GM03348 (cell line): ENCODE results near the gene LIN7B.
"Not testable (repeated sequence)": the region's sequence is repeated elsewhere in the genome, so short reads cannot be mapped to it uniquely, and the experiment has no call there.

Experiments used
- DNase-seq: peaks from one replicate; pipeline ENCODE4 v3.0.0; 2012; ENCODE audit warnings: low spot score

LIN7B gene

GRCh38 chr19:49145573-49146407 is 31.6 kb downstream of the LIN7B start:
- peak; percentile 89 for DNase-seq

GRCh38 chr19:49146408-49146770 is 32.2 kb downstream of the LIN7B start:
- not testable (repeated sequence) for DNase-seq

DNA sequence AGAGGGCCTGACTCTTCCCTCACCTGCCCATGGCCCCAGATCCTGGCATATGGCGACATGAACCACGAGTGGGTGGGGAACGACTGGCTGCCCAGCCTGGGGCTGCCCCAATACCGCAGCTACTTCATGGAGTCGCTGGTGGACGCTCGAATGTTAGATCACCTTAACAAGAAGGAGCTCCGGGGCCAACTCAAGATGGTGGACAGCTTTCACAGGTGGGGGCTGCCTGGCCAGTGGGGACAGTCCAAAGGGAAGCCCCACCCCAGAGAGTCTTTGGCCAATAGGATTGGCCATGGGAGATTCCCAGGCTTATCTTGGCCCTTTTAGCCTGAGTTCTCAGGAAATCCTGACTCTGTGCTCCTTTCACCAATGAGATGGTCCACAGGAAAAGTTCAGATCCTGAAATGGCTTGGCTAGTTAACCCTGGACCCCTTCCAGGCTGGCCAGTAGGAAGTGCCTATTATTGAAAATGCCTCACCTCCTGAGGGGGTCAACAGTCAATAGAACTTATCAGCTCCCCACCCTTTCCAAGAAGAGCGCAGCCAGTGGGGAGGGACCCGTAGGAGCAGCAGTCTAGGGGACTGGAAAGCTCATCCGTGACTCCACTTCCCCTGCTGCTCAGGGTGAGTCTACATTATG is 34.0 kb downstream of the LIN7B start:
- no peak for DNase-seq

- peak; percentile 96 for DNase-seq
These were observed 34.8 kb downstream of the LIN7B start for GRCh38 chr19:49148784-49149651.

- DNase-seq = peak; percentile 84
These were observed 35.5 kb downstream of the LIN7B start for GRCh38 chr19:49149652-49150105.

- peak; percentile 91 for DNase-seq
These were observed 36.2 kb downstream of the LIN7B start for GRCh38 chr19:49150106-49150943.

GRCh38 chr19:49150944-49151243 is 36.7 kb downstream of the LIN7B start:
- DNase-seq = no peak

- DNase-seq = peak; percentile 67
These were observed 37.3 kb downstream of the LIN7B start for GRCh38 chr19:49151267-49152118.

- no peak for DNase-seq
These were observed 38.0 kb downstream of the LIN7B start for GRCh38 chr19:49152119-49152550.

- DNase-seq = no peak
These were observed 39.1 kb downstream of the LIN7B start for GRCh38 chr19:49153167-49153809.

GRCh38 chr19:49154279-49154678 is 40.1 kb downstream of the LIN7B start:
- DNase-seq = no peak

DNA sequence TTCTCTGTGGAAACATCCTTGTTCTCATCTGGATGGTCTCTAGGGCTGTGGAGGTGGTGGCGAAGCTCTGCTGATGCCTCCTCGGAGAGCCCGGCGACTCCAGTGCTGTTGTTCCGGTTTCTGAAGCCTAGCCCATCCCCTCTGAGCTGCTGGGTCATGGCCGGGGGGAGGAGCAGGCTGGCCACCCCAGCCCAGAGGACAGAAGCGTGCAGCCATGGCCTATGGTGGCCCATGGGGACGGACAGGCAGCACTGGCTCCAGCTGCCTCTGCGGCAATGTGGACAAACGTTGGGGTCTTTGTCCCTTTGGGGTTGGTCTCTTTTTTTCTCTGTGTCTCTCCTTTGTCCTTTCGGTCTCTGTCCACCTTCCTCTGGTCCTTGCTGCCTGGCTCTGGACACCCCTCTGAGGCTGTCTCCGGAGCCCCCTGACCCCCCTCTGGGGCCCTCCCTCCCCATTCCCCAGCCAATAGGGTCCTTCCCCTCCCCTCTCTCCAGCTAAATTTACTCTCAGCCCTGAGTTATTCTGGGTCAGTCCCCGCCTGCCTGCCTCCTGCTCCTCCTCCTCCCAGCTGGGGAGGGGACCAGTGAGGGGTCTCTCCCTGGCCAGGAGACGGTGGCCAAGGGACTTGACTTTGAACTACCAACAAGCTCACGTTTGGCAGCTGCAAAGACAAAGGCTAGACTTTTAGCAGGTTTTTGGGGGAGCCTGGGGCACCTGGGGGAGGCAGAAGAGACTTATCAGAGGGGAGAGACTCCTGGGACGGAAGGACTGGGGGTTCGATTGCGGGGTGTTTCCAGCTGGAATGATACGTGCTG is 41.0 kb downstream of the LIN7B start, which contains the start of gene HRC:
HRC (minus strand) TSS at position 392 of the 815 bp plus-strand sequence; CDS start at position 233, 159 bp downstream.
- no peak for DNase-seq

- DNase-seq = no peak
These were observed 41.7 kb downstream of the LIN7B start for GRCh38 chr19:49155820-49156346.

GRCh38 chr19:49157445-49158224 is 43.5 kb downstream of the LIN7B start, which contains the start of gene TRPM4:
Gene TRPM4, plus strand, starts transcription at chr19:49157792. Its CDS starts 75 bp downstream, at chr19:49157867.
- peak; percentile 96 for DNase-seq

GRCh38 chr19:49160450-49161189 is 46.5 kb downstream of the LIN7B start:
- no peak for DNase-seq

GRCh38 chr19:49161987-49162386 is 47.8 kb downstream of the LIN7B start:
- DNase-seq = no peak

DNA sequence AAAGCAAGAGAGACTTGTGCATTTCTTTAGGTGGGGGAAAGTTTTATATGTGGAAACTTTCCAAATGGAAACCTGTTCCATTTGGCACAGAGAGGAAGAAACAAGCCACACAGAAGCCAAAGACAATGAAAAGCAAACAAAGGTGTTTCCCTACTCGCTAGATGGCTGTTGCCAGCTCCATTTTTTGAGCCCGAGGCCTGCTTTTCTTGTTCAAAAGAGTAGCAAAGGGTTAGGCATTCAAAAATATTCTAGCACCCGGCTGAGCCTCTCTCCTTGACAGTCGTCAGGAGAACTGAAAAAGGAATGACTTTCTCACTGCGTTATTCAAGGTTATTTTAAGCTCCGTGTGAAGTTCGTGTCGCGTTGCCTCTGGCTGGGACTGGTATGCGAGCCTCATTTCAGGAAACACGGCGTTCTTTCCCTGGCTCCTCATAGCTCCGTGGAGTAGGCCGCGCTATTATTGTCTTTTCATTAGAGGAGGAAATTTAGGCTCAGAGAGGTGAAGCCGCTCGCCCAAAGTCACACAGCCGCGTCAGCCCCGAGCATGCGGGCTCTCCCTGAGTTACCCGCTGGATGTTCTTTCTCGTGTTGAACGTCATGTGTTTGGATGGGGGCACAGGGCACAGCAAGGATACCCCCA is 51.1 kb downstream of the LIN7B start:
- DNase-seq = no peak
